Amniotic stem cell (primary cell): ENCODE measurements around the gene NR2C1.

Experiments used
- DNase-seq: peaks from one replicate; lab custom pipeline; 2025; lab: John Stamatoyannopoulos, UW

Gene NR2C1

DNA sequence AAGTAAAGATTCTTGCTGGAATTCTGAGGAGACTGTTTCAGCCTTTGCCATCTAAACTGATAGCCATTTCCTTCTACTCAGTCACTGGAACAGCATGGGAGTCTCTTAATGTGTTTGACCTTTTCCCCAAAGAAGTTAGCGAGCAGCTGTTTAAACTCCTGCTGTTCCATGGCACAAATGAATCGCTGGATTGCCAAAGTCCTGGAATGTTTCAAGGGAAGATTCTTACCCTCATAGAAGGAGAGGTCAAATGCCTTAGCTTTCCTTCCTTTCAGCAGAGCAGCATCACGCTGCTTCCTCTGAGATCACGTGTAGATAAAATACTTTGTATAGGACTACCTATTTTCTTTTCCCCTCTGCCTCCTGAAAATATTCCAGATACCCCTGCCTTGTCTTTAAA, 10.5 kb upstream of the NR2C1 start:
- DNase-seq, result no peak

DNA sequence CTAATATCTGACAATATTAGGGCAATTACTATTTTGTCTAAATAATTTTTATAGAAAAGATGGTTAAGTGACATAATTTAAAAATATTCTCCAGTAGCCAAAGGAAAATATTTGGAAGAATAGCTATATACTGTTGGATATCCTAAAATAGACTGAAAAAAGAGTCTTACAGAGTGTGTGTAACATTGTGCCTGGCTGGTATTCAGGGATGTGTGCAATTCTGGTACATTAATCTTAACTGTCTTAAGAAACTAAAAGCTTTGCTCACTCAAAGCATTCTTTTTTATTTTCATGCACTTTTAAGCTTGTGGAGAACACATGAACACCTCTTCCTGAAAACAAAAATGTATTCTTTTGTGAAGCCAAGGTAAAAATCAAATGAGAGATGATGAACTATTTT, 10.1 kb upstream of the NR2C1 start:
- DNase-seq, result no peak

- DNase-seq, result no peak
Measured at GRCh38 chr12:95077341-95077740, 3.9 kb upstream of the NR2C1 start.

- DNase-seq, result no peak
Measured at GRCh38 chr12:95074766-95075165, 1.3 kb upstream of the NR2C1 start.

- DNase-seq, result no peak
Measured at GRCh38 chr12:95073698-95074520, 491 bp upstream of the NR2C1 start.

DNA sequence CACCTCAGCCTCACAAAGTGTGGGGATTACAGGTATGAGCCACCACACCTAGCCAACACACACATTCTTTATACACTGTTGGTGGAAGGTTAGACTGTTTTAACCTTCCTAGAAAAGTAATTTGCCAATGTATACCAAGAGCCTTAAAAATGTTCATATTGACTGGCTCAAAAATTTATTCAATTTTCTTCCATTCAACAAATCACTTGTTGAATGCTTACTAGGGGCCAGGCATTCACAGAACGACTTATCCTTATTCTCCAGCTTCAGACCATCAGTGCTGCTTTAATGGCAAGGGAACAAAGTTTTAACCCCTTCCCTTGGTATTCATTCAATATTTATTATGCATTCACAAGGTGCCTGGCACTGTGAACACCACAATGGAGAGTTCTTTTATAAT, 3.0 kb downstream of the NR2C1 start:
- DNase-seq, result no peak

- DNase-seq, result no peak
Measured at GRCh38 chr12:95066091-95066855, 7.1 kb downstream of the NR2C1 start.

DNA sequence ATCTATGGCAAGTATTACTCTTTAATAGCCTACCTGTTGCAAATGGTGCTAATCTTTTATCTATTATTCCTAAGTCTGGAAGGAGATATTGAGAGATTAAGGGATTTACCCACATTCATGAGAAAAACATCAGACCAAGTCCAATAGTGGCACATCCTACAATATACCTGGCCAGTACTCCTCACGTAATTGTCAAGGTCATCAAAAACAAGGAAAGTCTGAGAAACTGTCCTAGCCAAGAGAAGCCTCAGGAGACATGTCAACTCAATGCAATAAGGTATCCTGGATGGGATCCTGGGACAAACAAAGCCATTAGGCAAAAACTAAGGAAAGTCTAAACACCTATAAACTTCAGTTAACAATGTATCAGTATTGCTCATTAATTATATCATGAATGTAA, 12.5 kb downstream of the NR2C1 start:
- no peak for DNase-seq

GRCh38 chr12:95059984-95060383, 13.4 kb downstream of the NR2C1 start:
- DNase-seq, result no peak

GRCh38 chr12:95057424-95057823, 16.0 kb downstream of the NR2C1 start:
- DNase-seq, result no peak

DNA sequence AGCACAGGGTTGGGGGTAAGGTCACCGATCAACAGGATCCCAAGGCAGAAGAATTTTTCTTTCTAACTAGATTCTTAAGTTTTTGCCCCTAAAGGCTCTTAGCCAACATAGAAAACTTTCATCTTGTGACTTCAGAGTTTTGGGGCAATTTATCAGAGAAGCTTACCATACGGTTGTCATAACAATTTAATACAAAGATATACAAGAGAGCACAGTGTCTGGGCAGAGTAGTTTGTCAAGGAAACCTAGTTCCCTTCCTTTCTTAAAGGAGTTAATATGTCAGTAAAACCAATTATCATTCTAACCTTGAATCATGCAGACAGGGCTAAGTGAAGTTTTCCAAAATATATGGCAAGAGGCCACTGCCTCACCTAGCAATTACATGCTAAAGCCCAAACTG, 18.4 kb downstream of the NR2C1 start:
- DNase-seq, result no peak

- no peak for DNase-seq
Measured at GRCh38 chr12:95054206-95054605, 19.2 kb downstream of the NR2C1 start.

GRCh38 chr12:95051241-95051640, 22.2 kb downstream of the NR2C1 start:
- DNase-seq, result no peak

- DNase-seq, result no peak
Measured at GRCh38 chr12:95037906-95038305, 35.5 kb downstream of the NR2C1 start.

- DNase-seq, result no peak
Measured at GRCh38 chr12:95034750-95035149, 38.7 kb downstream of the NR2C1 start.

GRCh38 chr12:95022477-95022876, 50.9 kb downstream of the NR2C1 start:
- DNase-seq, result no peak

GRCh38 chr12:95017482-95017881, 55.9 kb downstream of the NR2C1 start:
- DNase-seq, result no peak

- no peak for DNase-seq
Measured at GRCh38 chr12:95016120-95016519, 57.3 kb downstream of the NR2C1 start.

- DNase-seq, result no peak
Measured at GRCh38 chr12:95014554-95014953, 58.9 kb downstream of the NR2C1 start.

DNA sequence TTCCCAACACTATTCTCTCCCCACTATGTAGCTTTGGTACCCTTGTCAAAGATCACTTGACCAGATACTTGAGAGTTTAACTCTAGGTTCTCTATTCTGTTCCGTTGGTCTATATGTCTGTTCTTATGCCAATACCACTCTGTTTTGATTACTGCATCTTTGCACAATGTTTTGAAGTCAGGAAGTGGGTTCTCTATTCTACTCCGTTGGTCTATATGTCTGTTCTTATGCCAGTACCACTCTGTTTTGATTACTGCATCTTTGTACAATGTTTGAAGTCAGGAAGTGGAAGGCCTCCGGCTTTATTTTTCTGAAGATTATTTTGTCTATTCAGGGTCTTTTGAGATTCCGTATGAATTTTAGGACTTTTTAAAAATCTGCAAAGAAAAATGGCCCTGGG, 67.2 kb downstream of the NR2C1 start:
- no peak for DNase-seq

DNA sequence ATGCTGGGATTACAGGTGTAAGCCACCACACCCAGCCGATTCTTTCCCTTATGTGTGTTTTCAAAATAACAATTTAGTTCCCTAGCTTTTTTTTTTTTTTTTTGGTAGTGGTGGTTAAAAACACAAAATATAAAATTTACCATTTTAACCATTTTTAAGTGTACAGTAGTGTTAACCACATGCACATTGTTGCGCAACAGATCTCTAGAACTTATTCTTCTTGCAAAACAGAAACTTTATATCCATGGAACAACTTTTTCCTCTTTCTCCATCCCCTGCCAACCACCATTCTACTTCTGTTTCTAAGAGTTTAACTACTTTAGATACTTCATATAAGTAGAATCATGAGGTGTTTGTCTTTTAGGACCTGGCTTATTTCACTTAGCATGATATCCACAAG, 68.8 kb downstream of the NR2C1 start:
- no peak for DNase-seq

- DNase-seq, result no peak
Measured at GRCh38 chr12:95003921-95004272, 69.5 kb downstream of the NR2C1 start.

DNA sequence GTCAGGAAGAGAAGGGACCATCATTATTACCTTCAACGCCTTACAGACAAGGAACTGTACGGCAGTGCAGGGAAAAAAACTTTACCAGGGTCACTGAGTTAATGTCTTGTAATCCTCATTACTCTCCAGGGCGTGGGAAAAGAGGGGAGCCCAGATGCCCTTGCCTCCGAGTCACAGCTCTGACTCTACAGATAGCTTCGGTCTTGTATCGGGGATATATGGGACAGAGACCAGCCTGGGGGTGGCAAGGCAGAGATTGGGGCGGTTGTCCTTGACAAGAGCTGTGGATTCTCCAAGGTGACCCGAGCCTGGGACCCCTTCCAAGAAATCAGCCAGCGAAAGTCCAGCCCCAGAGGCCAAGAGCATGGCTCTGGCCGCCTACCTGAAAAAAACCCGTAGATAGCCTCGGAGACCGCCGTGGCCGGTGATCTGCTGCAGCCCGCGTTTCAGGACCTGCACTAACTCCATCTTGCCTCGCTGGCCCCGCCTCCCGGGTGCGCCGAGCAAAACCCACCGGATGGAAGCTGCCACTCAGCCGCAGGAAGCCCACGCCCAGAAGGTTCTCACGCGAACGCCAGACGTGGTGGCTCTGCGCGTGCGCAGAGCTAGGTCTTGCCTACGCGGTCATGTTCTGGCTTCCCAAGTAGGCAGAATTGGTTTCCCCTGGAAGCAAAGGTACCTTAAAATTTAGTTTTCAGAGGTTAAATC, 70.1 kb downstream of the NR2C1 start, which contains the start of gene NDUFA12:
Gene NDUFA12, minus strand, starts transcription at position 485 of the 708 bp plus-strand sequence. Its CDS starts 17 bp downstream, at position 468.
- peak; percentile 94 for DNase-seq
